HG02973 (cell line): Measurements from ENCODE around the gene COL12A1.
A peak's percentile ranks its signal among the peaks of the same experiment; 100 is the strongest.

ENCODE experiments used
- ATAC-seq: cut with Tn5 transposase; IDR thresholded peaks from one replicate; pipeline ENCODE4 v1.9.1; 2021; ENCODE audit warnings: moderate library complexity; ENCODE audit not compliant: unreplicated experiment

COL12A1 gene

DNA sequence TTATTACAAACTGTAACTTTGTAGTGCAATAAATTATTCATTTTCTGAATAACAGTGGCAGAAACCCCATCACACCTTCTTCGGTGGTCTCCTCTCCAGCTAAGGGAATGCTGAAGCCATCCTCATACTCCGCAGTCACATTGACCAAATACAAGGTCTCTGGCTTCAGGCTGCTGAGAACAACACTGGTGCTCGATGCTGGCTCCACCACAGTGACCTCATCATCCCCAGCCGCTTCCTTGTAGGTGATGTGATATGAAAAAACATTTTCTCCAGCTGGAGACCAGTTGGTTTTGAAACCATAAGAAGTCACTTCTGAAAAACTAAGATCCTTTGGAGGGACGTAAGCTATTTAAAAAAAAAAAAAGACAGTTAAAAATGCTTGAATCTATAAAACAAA is 25.0 kb downstream of the COL12A1 start:
- ATAC-seq, result no peak

DNA sequence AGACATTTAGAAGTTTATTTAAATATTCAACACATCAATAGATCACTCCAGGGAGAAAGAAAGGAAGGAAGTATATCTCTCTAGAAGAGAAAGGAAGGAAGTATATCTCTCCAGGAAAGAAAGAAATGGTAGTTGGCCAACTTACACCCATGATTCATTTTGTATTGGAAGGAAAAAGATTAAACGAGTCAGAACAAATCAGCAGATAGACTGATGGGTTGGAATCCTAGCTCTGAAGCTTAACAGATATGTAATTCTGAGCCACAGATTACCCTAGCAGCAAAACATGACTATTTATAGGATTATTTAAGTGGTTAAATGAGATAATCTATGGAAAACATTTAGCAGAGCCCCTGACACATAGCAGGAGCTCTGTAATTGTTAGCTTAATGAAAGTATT is 27.1 kb downstream of the COL12A1 start:
- ATAC-seq, result no peak

DNA sequence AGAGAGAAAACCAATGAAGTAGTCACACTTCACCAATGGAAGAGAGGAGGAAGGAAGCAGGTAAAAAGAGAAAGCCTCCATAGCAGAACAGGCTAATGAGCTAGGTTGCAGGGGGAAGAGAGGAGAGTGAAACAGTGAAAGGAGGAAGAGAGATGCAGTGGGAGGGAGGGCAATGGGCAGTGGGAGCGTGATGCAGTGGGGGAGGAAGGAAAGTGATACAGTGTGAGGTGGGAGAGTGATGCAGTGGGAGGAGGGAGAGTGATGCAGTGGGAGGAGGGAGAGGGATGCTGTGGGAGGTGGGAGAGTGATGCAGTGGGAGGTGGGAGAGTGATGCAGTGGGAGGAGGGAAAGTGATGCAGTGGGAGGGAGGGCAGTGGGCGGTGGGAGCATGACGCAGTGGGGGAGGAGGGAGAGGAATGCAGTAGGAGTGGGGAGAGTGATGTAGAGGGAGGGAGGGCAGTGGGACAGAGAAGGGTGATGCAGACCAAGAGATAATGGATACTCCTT is 29.7 kb downstream of the COL12A1 start:
- ATAC-seq, result no peak

DNA sequence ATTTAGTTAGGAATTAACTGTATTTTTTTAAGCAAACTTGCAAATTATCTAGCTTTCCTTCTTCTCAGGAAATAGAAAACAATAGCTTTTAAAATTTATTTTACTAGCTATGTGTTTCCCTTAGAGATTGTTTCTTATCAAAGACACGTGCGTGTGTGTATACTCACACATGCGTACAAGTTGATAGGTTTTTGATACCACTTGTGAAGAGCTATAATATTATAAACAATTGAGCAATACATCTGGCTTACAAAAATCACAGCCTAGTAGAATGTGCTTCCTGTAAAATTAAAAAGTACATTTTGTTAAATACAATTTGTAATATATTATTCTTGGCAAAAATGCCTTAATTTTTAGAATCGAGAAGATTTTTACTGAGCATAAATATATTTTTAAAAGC is 33.9 kb downstream of the COL12A1 start:
- no peak for ATAC-seq

DNA sequence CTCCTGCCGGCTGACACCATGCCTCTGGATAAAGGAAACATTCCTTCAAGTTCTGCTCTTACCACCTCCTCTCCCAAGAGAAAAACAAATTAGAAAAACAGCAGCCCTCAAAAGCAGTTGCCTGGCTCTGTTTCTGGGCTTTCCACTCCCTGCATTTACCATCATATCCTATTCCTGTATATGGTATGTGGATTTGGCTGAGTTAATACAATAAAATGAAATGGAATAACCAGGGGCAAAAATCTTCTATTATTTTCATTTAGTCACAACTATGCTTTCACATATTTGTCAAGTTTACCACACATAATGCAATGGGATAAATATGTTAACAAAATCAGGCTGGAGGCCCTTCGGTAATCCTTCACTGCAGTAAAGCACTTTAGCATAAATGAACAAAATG is 34.3 kb downstream of the COL12A1 start:
- ATAC-seq, result no peak

DNA sequence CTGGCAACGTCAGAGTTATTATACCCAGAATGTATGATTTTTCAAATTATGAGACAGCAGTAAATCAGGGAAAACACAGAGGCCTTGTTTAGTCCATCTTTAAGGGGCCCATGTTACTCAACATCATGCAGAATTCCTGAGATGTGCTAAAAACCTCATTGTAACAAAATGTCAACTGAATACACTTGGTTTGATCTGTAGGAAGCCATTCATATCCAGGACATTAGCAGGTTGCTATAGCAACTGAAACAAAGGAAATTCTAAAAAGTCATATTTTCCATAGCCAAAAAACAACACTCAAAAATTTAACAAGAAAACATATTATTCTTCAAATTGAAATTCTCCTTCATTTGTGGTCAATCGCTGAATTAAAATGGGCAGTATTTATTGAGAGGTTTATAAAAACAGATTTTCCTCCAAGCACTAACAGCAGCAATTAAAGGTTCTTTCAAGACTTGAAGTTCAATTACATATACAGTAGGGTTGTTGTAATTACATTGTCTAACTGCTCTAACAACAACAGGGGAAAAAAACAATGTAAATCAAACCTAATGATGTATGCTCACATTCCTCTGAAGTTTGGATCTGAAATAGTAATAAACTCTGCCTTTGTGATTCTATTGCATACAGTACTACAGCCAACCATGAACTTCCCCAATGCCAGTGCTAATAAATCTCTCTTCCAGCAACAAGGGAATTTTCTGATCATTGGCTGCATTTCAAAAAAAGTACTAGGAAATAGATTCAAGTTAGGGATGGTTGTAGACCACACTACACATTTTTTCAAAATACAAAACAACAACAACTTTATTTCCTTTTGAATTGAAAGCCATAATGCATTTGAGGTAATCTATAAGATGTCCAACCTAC is 34.9 kb downstream of the COL12A1 start:
- ATAC-seq, result no peak

DNA sequence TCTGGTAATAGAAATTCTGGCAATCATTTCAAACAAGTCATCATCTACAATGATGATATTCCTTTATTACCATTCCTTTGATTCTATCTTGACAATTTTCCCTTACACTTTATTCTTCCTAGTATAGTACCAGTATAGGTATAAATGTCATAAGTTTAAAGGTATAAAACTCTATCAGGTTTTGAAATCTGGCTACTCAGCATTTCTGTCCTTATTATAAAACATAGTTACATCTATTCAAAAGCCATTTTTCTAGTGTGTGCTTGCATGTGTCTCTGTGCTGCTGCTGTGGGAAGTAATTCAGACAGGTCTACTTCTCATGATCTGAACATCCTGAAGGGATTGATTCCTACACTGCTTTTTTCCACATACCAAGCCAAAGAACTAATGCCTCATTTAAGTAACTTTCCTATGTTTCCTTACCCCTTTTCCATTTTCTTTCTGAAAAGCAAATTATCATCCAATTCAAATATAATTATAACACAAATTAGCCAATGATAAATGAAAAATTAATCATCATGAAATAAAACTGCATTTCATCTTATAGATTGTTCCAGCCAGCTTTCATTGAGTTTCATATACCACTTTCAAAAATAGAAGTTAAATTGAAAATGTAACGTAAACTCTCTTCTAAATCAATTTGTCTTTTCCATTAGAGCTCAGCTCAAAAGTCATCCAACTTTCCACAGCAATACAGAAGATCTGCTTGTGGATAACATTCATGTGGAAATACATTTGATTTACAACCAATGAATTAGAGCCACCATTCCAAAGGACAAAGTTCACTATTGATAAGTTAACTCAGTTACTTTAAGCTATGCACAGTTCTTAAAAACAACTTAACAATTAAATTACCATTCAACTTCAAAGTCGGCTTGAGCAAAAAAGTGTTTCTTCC is 35.9 kb downstream of the COL12A1 start:
- ATAC-seq, result no peak

DNA sequence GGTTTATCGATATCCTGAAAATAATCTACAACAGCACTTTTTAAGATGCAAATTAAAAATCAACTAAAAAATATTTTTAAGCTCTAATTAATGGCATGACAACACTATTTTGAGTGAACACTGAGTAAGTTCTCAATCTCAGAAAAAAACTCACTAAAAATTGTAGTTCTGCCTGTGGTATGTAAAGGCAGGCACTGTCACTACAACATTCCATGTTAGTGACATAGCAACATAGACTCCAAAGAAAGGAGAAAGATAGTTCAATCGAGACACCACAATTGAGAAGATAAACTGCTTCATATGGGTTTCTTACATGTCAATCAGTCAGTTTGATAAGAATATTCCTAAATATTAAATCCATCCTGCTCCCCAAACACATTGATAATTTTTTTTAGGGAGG is 38.0 kb downstream of the COL12A1 start:
- ATAC-seq, result no peak

DNA sequence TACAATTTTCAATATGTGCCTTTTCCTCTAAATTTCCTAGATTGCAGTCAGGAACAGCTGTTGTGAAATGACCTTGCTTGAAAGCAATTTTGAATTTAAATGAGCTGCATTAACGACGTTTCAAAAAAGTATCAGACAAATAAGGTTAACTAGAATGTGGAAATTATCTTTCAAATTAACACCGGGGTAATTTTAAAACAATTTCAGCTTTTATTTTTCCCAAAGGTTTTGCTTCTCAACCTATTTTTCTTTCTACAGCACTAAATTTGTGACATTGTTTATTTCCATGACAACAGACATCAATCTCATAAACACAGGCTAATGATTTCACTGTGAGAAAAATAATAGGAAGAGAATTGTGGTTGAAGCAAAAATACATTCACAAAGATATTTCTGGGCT is 38.5 kb downstream of the COL12A1 start:
- no peak for ATAC-seq

DNA sequence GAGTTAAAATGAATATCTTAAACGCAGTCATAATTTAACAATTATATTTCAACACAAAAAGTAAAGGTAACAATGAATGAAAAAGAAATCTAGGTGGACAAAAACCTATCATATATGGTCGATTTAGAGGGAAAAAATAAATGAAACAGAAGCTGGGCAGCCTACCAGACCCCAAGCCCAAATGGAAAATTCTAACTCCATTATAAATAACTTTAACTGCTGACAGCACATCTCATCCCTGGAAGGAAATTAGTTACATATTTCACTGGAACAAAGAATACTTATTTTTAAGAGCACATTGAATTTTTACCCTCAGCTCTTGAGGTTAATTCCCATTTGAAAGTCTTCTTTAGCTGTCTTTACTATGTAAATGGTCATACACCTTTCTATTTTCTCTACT is 39.1 kb downstream of the COL12A1 start:
- ATAC-seq, result no peak

DNA sequence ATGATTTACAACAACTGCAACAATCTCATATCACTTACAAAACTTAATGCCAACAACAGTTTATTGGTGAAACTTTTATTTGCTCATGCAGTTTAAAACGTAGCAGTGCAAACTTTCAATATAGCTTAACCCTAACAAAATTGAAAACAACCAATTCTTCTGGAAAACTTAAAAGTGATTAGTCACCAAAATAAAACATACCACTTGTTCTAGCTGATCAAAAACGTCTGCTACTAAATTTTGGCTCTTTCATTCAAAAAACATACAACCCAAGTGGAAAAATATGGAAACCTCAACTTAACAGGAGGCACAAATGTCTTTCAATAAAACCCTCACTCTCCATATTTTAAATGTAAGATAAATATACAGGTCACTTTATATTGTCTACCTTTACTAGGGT is 39.6 kb downstream of the COL12A1 start:
- ATAC-seq, result no peak

DNA sequence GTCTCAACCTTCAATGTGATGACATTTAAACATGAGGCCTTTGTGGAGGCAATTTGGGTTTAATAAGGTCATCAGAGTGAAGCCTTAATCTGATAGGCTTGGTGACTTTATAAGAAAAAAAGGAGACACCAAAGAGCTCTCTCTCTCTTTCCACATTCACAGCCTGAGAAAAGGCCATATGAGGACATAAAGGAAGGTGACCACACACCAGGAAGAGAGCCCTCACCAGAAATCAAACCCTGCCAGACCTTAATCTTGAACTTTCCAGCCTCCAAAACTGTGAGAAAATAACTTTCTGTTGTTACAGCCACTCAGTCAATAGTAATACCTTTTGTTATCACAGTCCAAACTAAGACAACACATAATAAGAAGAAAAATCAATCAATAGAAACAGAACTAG is 47.7 kb downstream of the COL12A1 start:
- no peak for ATAC-seq

DNA sequence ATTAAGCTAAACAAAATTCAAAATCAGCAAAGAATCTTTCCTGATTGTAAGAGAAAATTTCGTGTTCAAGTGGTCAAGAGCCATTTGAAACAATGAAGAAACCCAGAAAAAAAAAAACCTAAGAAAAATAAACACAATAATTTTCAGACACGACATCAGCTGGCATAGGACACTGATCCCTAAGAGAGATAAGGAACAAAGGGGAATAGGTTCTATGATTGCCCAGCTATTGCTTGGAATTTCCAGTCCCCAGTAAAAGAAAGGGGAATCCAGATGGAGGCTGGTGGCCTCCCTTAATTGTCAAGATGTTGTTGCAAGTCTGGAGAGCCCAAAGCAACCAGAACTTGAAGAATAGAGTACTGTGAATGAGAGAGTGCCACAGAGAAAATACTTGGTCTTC is 48.5 kb downstream of the COL12A1 start:
- no peak for ATAC-seq

DNA sequence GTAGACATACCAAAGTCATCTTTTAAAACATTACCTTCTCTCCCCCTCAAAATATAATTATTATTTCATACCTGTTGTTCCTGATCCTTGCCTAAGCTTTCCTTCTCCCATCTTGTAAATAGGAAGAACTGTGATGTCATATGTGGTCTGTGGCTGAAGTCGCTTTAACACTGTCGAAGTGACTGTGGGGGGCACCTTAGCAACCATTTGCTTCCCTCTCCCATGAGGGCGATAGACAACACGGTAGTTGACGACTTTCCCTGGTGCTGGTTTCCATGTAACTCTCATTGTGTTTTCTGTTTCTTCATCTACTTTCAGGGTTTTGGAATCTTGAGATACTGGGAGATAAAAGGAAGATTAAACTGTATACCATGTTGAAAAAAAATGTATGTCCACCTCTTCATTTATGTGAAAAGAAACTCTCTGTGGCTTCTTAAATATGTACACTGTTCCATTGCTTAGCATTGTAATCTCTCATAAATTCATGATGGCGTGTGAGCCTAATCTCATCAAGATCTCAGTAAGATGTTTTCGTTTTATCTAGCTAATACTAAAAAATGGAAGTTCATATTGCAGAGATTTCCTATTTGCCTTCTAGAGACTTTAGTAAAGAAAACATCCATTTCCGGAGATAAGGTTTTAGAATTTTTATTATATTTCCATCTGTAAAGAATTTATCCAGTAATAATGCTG is 49.5 kb downstream of the COL12A1 start:
- no peak for ATAC-seq

DNA sequence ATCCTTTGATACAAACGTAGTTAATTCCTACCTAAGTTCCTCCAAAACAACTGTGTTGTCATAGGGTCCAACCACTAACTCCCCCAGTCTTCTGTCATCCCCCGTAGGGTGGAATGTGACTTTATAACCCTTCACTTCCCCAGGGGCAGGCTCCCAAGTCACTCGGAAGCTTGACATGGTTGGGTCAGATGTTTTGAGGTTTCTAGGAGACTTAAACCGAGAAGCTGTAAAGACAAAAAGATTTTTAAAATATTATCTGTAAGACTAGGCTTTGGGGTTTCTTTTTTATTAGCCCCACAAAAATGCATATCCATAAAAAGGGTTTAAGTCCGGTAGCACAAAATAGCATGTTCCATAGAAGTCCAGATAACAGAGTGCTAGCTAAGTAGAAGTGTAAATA is 50.2 kb downstream of the COL12A1 start:
- no peak for ATAC-seq

DNA sequence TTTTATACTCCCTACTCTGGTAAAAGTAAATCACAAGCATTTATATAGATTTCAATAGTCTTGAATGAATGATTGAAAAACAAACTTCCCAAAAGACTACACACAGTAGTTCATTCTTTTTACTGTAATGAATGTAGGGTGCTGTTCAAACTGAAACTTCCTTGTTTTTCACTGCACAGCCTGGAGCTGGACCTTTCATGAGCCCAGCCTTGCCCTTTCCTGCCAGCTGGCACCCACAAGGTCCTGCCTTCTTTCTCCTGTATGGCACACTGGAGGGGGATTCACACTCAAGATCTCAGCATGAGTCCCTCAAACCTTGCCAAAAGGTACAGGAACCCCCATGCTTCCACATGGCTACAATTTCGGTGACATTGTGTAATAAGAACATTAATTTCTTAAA is 50.9 kb downstream of the COL12A1 start:
- ATAC-seq, result no peak

DNA sequence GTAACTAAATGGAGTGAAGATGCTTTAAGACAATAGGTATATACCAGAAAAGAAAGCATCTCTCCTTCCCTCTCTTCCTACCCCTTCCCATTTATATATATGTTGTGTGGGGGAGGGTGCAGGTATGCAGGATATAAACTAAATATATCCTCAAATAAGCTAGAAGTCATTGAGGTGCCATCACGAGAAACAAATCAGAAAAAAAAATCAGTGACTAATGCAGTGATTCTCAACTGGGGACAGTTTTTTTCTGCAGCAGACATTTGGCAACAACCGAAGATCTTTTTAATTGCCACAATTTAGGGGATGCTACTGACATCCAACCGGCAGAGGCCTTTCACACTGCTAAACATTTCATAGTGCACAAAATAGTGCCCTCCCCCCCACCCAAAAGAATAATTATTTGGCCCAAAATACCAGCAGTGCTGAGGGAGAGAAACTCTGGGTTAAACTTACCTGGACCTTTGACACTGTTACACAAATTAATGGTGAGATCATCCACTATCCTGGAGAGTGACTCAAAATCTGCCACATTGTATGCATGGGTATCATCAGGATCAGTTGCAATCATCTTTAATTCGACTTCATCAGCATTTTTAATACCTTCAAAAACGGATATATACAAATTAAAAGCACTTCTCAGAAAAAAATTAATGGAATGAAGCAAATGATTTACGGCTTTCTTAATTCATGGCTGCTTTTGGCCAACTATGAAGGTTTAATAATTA is 55.0 kb downstream of the COL12A1 start:
- ATAC-seq, result no peak

DNA sequence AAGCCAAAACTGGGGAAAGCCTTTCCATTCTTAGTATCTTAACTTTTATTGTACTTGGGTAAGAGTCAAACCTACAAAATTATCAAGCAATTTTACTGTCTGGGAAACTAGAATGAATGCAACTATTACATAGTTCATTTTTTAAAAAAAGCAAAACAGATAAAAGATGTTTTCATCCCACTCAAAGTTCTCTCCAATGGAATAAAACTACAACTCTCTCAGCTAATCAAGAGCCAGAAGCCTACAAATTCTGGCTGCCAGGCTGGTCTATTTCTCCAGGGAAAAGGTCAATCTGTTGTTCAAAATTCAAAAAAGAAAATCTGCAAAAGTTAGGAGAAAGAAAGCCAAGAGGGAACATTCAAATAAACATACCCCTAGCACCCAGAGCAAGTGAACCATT is 56.2 kb downstream of the COL12A1 start:
- no peak for ATAC-seq

DNA sequence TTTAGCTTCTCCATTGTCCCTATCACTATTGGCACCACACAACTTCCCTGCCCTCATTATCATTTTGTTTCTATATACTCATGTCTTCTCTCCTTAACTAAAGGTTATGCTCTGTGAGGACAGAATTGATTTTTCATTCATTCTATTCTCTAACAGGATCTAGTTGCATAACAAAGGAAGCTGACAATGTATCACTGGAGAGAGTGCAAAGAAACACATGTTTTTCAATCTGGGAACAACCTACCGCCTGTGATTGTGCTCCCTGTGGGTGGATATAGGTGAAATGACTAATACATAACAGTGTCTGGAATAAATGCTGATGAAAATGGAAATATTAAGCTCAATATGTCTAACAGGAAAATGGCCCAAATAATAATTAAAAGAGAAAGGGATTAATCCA is 56.6 kb downstream of the COL12A1 start:
- ATAC-seq, result no peak

DNA sequence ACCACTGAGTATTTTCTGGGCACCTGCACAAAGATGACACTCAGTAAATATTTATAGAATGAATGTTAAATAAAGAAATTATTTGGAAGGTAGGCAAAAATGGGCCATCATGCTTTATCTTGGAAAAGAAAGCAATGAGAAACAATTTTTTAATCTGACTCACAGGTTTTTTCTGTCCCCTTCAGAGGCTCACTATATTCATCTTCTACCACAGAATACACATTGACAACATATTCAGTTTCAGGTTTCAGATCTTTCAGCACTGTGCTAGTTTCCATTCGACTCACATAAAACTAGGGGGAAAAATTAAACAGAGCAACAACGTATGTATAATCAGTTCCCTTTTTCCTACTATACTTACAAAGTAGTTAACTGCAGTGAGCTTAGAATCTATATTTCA is 58.3 kb downstream of the COL12A1 start:
- ATAC-seq, result peak; percentile 98

DNA sequence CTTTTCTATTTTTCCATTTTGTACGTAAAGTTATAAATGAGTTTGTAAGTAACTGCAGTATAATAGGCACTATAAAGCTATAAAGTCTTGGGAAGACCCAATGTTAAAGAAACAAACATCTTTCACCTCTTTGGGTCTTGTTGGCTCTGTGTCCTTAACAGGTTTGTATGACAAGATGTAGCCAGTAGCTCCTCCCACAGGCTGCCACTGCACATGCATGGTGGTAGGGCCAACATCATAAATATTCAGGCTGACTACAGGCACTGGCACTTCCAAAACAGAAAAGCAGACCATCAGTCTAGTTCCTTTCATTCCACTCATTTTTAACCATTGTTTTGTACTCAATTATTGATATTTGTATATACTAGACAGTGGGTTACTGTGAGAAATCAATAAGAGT is 59.9 kb downstream of the COL12A1 start:
- no peak for ATAC-seq
